ENCODE data around the gene ATP11B. TPM values are rescaled to one million over a fixed set of nuclear protein-coding genes. Genes with fewer than 3 reads are reported as not detected.
"Not testable (repeated sequence)": the region's sequence is repeated elsewhere in the genome, so short reads cannot be mapped to it uniquely, and the experiment has no call there.

Gene ATP11B
- total RNA-seq, 2 donors from 2014 or later, result 158 to 160 TPM

GRCh38 chr3:182785756-182786155 is 7.5 kb upstream of the ATP11B start:
- Mint-ChIP-seq H3K27me3 (peaks cover 20 to 23% of the 10 kb centered on the region in 2 donors), H3K4me3 (no peak overlapping the region), H3K9me3 (no peaks in the 10 kb centered on the region), H3K27ac (no peak overlapping the region), H3K36me3 (no peaks in the 10 kb centered on the region), H3K4me1 (ENCODE audit: low read depth in 2 of 2) (peaks cover 8 to 11% of the 10 kb centered on the region in 2 donors)
- ATAC-seq, result no peak
- no peak for DNase-seq (ENCODE audit: low spot score)

DNA sequence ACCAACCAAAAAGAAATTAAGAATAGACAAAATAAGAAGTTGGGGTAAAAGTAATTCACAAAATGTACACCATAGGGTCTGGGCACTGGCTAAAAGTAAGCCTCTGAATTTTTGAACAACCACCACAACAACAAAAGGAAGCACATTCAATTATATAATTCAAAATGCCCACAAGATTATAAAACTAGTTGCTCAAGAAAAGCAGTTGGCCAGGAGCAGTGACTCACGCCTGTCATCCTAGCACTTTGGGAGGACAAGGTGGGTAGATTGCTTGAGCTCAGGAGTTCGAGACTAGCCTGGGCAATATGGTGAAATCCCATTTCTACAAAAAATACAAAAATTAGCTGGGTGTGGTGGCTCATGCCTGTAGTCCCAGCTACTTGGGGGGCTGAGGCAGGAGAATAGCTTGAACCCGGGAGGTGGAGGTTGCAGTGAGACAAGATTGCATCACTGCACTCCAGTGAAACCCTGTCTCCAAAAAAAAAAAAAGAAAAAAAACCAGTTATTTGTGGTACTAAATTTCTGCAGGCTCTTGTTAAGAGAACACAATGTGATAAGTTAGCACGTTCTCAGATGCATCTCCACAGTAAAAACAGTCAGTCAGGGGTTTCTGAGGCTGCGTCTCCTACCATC is 6.6 kb upstream of the ATP11B start:
- no peaks in the 10 kb centered on the region for H3K9me3 Mint-ChIP-seq
- ATAC-seq, result no peak
- no peak overlapping the region for H3K4me3 Mint-ChIP-seq
- H3K4me1 Mint-ChIP-seq (ENCODE audit: low read depth in 2 of 2), result peaks cover 8 to 11% of the 10 kb centered on the region in 2 donors
- peaks cover 20 to 23% of the 10 kb centered on the region in 2 donors for H3K27me3 Mint-ChIP-seq
- no peak for DNase-seq (ENCODE audit: low spot score)
- no peak overlapping the region for H3K27ac Mint-ChIP-seq
- H3K36me3 Mint-ChIP-seq, result no peaks in the 10 kb centered on the region

DNA sequence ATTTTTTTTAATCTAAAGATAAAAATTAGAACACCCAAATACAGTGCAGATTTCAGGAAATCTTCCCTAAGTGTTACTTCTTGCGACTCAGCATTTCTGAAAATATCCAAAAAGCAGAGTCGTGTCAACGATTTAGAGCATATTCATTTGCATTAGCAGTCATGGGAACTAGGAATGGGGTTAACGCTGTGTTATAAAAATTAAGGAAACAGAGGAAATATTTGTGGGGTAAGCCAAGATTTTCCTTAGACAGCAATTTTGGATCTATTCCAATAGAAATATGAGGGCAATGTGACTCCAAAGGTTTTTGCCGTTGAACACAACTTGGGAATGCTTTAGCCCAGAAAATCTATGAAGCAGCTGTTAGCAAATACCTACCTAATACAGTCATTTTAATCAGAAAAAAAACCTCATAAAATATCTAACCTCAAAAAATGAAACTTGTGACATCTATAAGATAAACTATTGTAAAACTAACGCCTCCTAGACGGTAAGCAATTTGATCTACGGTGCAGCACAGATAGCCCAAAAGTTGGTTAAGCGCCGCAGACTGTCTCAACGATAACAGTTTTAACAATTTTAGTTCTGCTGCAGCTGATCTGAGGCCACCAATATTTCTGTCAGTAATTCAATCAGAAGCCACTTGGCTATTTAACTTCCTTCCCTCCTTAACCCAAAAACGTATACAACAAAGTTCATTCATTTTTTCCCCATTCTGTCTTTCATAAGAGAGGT is 5.8 kb upstream of the ATP11B start:
- no peak overlapping the region for H3K27ac Mint-ChIP-seq
- no peak for ATAC-seq
- H3K27me3 Mint-ChIP-seq, result peaks cover 20 to 23% of the 10 kb centered on the region in 2 donors
- no peak overlapping the region for H3K4me3 Mint-ChIP-seq
- no peaks in the 10 kb centered on the region for H3K9me3 Mint-ChIP-seq
- peaks cover 8 to 11% of the 10 kb centered on the region in 2 donors for H3K4me1 Mint-ChIP-seq (ENCODE audit: low read depth in 2 of 2)
- no peaks in the 10 kb centered on the region for H3K36me3 Mint-ChIP-seq
- DNase-seq (ENCODE audit: low spot score), result no peak

DNA sequence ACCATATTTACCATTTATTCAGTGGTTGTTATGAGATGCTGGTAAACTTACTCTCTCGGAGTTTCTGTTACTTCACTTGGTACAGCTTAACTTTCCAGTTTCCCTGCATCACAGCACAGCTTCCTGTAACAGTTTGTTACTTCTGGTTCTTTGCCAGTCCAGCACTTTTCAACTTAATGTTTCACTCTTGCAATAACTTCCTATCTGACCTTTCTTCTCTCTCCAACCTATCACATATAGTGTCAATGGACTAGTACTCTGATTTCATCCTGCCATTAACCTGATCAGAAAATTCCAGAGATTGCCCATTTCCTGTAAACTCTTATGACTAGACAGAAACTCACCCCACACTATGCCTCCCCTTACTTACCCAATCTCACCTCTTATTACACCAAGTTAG is 3.9 kb upstream of the ATP11B start:
- Mint-ChIP-seq H3K27ac (no peak overlapping the region), H3K27me3 (peaks cover 16 to 22% of the 10 kb centered on the region in 2 donors), H3K4me1 (ENCODE audit: low read depth in 2 of 2) (peaks cover 10 to 11% of the 10 kb centered on the region in 2 donors), H3K36me3 (peaks cover 3% of the 10 kb centered on the region), H3K4me3 (no peak overlapping the region), H3K9me3 (no peaks in the 10 kb centered on the region)
- DNase-seq (ENCODE audit: low spot score) (no peak), ATAC-seq (no peak)

GRCh38 chr3:182790612-182791011 is 2.7 kb upstream of the ATP11B start:
- H3K9me3 Mint-ChIP-seq, result no peaks in the 10 kb centered on the region
- no peak overlapping the region for H3K27ac Mint-ChIP-seq
- H3K27me3 Mint-ChIP-seq, result peaks cover 9 to 15% of the 10 kb centered on the region in 2 donors
- peaks cover 5% of the 10 kb centered on the region for H3K36me3 Mint-ChIP-seq
- no peak for DNase-seq (ENCODE audit: low spot score)
- H3K4me3 Mint-ChIP-seq, result no peak overlapping the region
- ATAC-seq, result no peak
- peaks cover 15 to 18% of the 10 kb centered on the region in 2 donors for H3K4me1 Mint-ChIP-seq (ENCODE audit: low read depth in 2 of 2)

GRCh38 chr3:182793663-182794454 is 555 bp downstream of the ATP11B start:
- Mint-ChIP-seq H3K4me1 (ENCODE audit: low read depth in 2 of 2) (peaks cover 29% of the 10 kb centered on the region in 2 donors), H3K4me3 (peak overlapping the region; percentile 95), H3K9me3 (no peaks in the 10 kb centered on the region), H3K27ac (peak overlapping the region; percentile 97), H3K27me3 (no peaks in the 10 kb centered on the region), H3K36me3 (peaks cover 5% of the 10 kb centered on the region)
- ATAC-seq (peak; percentile 59 to 69), DNase-seq (ENCODE audit: low spot score) (peak; percentile 66)

- H3K4me3 Mint-ChIP-seq, result peak overlapping the region; percentile 95
- ATAC-seq (no peak), DNase-seq (ENCODE audit: low spot score) (no peak)
- no peaks in the 10 kb centered on the region for H3K9me3 Mint-ChIP-seq
- H3K27me3 Mint-ChIP-seq, result no peaks in the 10 kb centered on the region
- peaks cover 29% of the 10 kb centered on the region in 2 donors for H3K4me1 Mint-ChIP-seq (ENCODE audit: low read depth in 2 of 2)
- H3K27ac Mint-ChIP-seq, result peak overlapping the region; percentile 97
- peaks cover 5% of the 10 kb centered on the region for H3K36me3 Mint-ChIP-seq
These were observed 1.4 kb downstream of the ATP11B start for GRCh38 chr3:182794455-182795388.

GRCh38 chr3:182795389-182795782 is 2.1 kb downstream of the ATP11B start:
- Mint-ChIP-seq H3K4me1 (ENCODE audit: low read depth in 2 of 2) (peaks cover 29% of the 10 kb centered on the region in 2 donors), H3K36me3 (peaks cover 5% of the 10 kb centered on the region), H3K27ac (peak overlapping the region; percentile 97), H3K4me3 (peak overlapping the region; percentile 95), H3K9me3 (no peaks in the 10 kb centered on the region), H3K27me3 (no peaks in the 10 kb centered on the region)
- DNase-seq (ENCODE audit: low spot score) (peak; percentile 71), ATAC-seq (peak in 1 of 2 donors; percentile 35)

GRCh38 chr3:182796310-182796709 is 3.0 kb downstream of the ATP11B start:
- no peak for DNase-seq (ENCODE audit: low spot score)
- Mint-ChIP-seq H3K9me3 (no peaks in the 10 kb centered on the region), H3K4me1 (ENCODE audit: low read depth in 2 of 2) (peaks cover 29 to 33% of the 10 kb centered on the region in 2 donors), H3K27me3 (no peaks in the 10 kb centered on the region), H3K36me3 (peaks cover 5% of the 10 kb centered on the region), H3K4me3 (peak overlapping the region; percentile 95), H3K27ac (peak overlapping the region; percentile 97)
- ATAC-seq, result no peak

GRCh38 chr3:182797876-182798275 is 4.6 kb downstream of the ATP11B start:
- Mint-ChIP-seq H3K9me3 (no peaks in the 10 kb centered on the region), H3K4me1 (ENCODE audit: low read depth in 2 of 2) (peaks cover 34 to 45% of the 10 kb centered on the region in 2 donors), H3K36me3 (peaks cover 5% of the 10 kb centered on the region), H3K4me3 (peak overlapping the region; percentile 54), H3K27me3 (no peaks in the 10 kb centered on the region), H3K27ac (peak overlapping the region; percentile 60 to 97)
- ATAC-seq (no peak), DNase-seq (ENCODE audit: low spot score) (no peak)

DNA sequence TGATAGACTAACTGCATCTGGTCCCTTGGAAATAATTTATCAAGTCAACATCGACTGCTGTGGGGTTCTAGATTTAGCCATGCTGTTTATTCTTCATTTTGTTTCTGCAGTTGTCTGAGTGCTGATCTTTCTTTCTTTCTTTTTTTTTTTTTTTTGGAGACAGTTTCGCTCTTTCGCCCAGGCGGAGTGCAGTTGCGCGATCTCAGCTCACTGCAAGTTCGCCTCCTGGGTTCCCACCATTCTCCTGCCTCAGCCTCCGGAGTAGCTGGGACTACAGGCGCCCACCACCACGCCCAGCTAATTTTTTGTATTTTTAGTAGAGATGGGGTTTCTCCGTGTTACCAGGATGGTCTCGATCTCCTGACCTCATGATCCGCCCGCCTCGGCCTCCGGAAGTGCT is 5.8 kb downstream of the ATP11B start:
- not testable (repeated sequence) for ATAC-seq

GRCh38 chr3:182800508-182800907 is 7.2 kb downstream of the ATP11B start:
- Mint-ChIP-seq H3K27me3 (no peaks in the 10 kb centered on the region), H3K36me3 (no peaks in the 10 kb centered on the region), H3K9me3 (no peaks in the 10 kb centered on the region), H3K27ac (no peak overlapping the region), H3K4me1 (ENCODE audit: low read depth in 2 of 2) (peaks cover 46 to 64% of the 10 kb centered on the region in 2 donors), H3K4me3 (no peak overlapping the region)
- ATAC-seq (no peak), DNase-seq (ENCODE audit: low spot score) (no peak)

More for the DNA sequence above, 5.8 kb downstream of the ATP11B start:
- H3K27ac Mint-ChIP-seq; DNase-seq (ENCODE audit: low spot score); H3K4me3 Mint-ChIP-seq; H3K27me3 Mint-ChIP-seq; H3K9me3 Mint-ChIP-seq; H3K36me3 Mint-ChIP-seq: not testable (repeated sequence)
- peaks cover 40 to 57% of the 10 kb centered on the region in 2 donors for H3K4me1 Mint-ChIP-seq (ENCODE audit: low read depth in 2 of 2)
